SK-N-SH treated with all-trans-retinoic acid at 6 μM for 48 hours (cell line): ENCODE data around the gene ZNF562.

Experiments used
- ATAC-seq: fragments of 200-7000 bp; cut with Tn5 transposase; 3 replicates; pipeline ENCODE4 v1.9.1; 2020; ENCODE audit warnings: mild to moderate bottlenecking, moderate library complexity
- BACH2 ChIP-seq: fragments of 250-450 bp; sonication (Bioruptor Pico); IDR thresholded peaks from 2 replicates; pipeline ENCODE4 v1.9.0; 2021; ENCODE audit warnings: mild to moderate bottlenecking, borderline replicate concordance
- CREB5 ChIP-seq: fragments of 250-450 bp; sonication (Bioruptor Pico); IDR thresholded peaks from 2 replicates; pipeline ENCODE4 v1.5.1; 2020; ENCODE audit warnings: low read depth, mild to moderate bottlenecking, moderate library complexity
- CSDC2 ChIP-seq: fragments of 250-450 bp; sonication (Bioruptor Pico); IDR thresholded peaks from 2 replicates; pipeline ENCODE4 v1.5.0; 2020; ENCODE audit warnings: mild to moderate bottlenecking, moderate library complexity
- CSRNP3 ChIP-seq: fragments of 250-450 bp; sonication (Bioruptor Pico); IDR thresholded peaks from 2 replicates; pipeline ENCODE4 v1.5.1; 2021; ENCODE audit warnings: mild to moderate bottlenecking, moderate library complexity
- ESRRG ChIP-seq: fragments of 250-450 bp; sonication (Bioruptor Pico); IDR thresholded peaks from 2 replicates; pipeline ENCODE4 v1.6.1; 2021; ENCODE audit warnings: mild to moderate bottlenecking
- GLIS3 ChIP-seq: fragments of 250-450 bp; sonication (Bioruptor Pico); IDR thresholded peaks from 2 replicates; pipeline ENCODE4 v1.5.0; 2020; ENCODE audit warnings: mild to moderate bottlenecking, moderate library complexity
- ISL1 ChIP-seq: fragments of 250-450 bp; sonication (Bioruptor Pico); IDR thresholded peaks from 2 replicates; pipeline ENCODE4 v2.1.2; 2022; ENCODE audit warnings: mild to moderate bottlenecking, moderate library complexity
- OSR1 ChIP-seq: fragments of 250-450 bp; sonication (Bioruptor Pico); IDR thresholded peaks from 2 replicates; pipeline ENCODE4 v1.8.0; 2022; ENCODE audit warnings: moderate library complexity, mild to moderate bottlenecking, inconsistent platforms
- PATZ1 ChIP-seq: fragments of 250-450 bp; sonication (Bioruptor Pico); IDR thresholded peaks from 2 replicates; pipeline ENCODE4 v1.8.0; 2020; ENCODE audit warnings: mild to moderate bottlenecking, moderate library complexity, borderline replicate concordance
- POU6F1 ChIP-seq: fragments of 250-450 bp; sonication (Bioruptor Pico); IDR thresholded peaks from 2 replicates; pipeline ENCODE4 v1.8.0; 2021; ENCODE audit warnings: low read depth, mild to moderate bottlenecking, moderate library complexity, borderline replicate concordance
- PPARA ChIP-seq: fragments of 250-450 bp; sonication (Bioruptor Pico); IDR thresholded peaks from 2 replicates; pipeline ENCODE4 v1.5.0; 2020; ENCODE audit warnings: mild to moderate bottlenecking, borderline replicate concordance
- RARB ChIP-seq: fragments of 250-450 bp; sonication (Bioruptor Pico); IDR thresholded peaks from 2 replicates; pipeline ENCODE4 v1.8.0; 2021; ENCODE audit warnings: mild to moderate bottlenecking, moderate library complexity
- TCF4 ChIP-seq: fragments of 250-450 bp; sonication (Bioruptor Pico); IDR thresholded peaks from 2 replicates; pipeline ENCODE4 v1.8.0; 2021; ENCODE audit warnings: mild to moderate bottlenecking, moderate library complexity, borderline replicate concordance
- TSHZ2 ChIP-seq: fragments of 250-450 bp; sonication (Bioruptor Pico); IDR thresholded peaks from 2 replicates; pipeline ENCODE4 v1.5.0; 2020; ENCODE audit warnings: mild to moderate bottlenecking, moderate library complexity
- ZC3H10 ChIP-seq: fragments of 250-450 bp; sonication (Bioruptor Pico); IDR thresholded peaks from 2 replicates; pipeline ENCODE4 v1.5.1; 2021; ENCODE audit warnings: mild to moderate bottlenecking, moderate library complexity
- ZFP3 ChIP-seq: fragments of 250-450 bp; sonication (Bioruptor Pico); IDR thresholded peaks from 2 replicates; pipeline ENCODE4 v1.5.0; 2020; ENCODE audit warnings: mild to moderate bottlenecking, moderate library complexity
- ZFP30 ChIP-seq: fragments of 450-650 bp; formaldehyde crosslinking; IDR thresholded peaks from 2 replicates; pipeline ENCODE4 v1.5.0; 2022; ENCODE audit warnings: mild to moderate bottlenecking, moderate library complexity
- ZNF565 ChIP-seq: fragments of 450-650 bp; formaldehyde crosslinking; conservative IDR thresholded peaks from 2 replicates; pipeline ENCODE4 v1.5.0; 2020; ENCODE audit warnings: low read depth, mild to moderate bottlenecking, moderate library complexity
- ZNF70 ChIP-seq: fragments of 450-650 bp; formaldehyde crosslinking; IDR thresholded peaks from 2 replicates; pipeline ENCODE4 v1.5.0; 2020; ENCODE audit warnings: mild to moderate bottlenecking, moderate library complexity
- ZNF8 ChIP-seq: fragments of 450-650 bp; formaldehyde crosslinking; IDR thresholded peaks from 2 replicates; pipeline ENCODE4 v1.5.0; 2020; ENCODE audit warnings: mild to moderate bottlenecking, moderate library complexity

Gene ZNF562

GRCh38 chr19:9640956-9641355, 33.9 kb downstream of the ZNF562 start (continued):
- no peak for TF ChIP-seq CREB5 (CRISPR knock-in tag)

GRCh38 chr19:9636018-9636417, 38.9 kb downstream of the ZNF562 start:
- TF ChIP-seq PPARA (CRISPR knock-in tag) (no peak), TCF4 (no peak), ZFP30 (CRISPR knock-in tag) (no peak), CSRNP3 (no peak), BACH2 (CRISPR knock-in tag) (no peak), TSHZ2 (no peak), CSDC2 (CRISPR knock-in tag) (no peak), ZFP3 (CRISPR knock-in tag) (no peak), ZNF565 (CRISPR knock-in tag) (no peak), PATZ1 (no peak), ZNF8 (CRISPR knock-in tag) (no peak), ESRRG (no peak), ISL1 (CRISPR knock-in tag) (no peak), GLIS3 (no peak)
- TF ChIP-seq, all 23 proteins: peak for 0

GRCh38 chr19:9627856-9628255, 47.0 kb downstream of the ZNF562 start:
- TF ChIP-seq ZFP30 (CRISPR knock-in tag) (no peak), CREB5 (CRISPR knock-in tag) (no peak), ESRRG (no peak), GLIS3 (no peak), BACH2 (CRISPR knock-in tag) (no peak), RARB (CRISPR knock-in tag) (no peak), CSDC2 (CRISPR knock-in tag) (no peak), ZC3H10 (no peak), ZFP3 (CRISPR knock-in tag) (no peak), TCF4 (no peak), OSR1 (CRISPR knock-in tag) (no peak), ZNF8 (CRISPR knock-in tag) (no peak), POU6F1 (no peak), ISL1 (CRISPR knock-in tag) (no peak), ZNF70 (no peak), ZNF565 (CRISPR knock-in tag) (no peak)
- ATAC-seq, result no peak

More at GRCh38 chr19:9636018-9636417, 38.9 kb downstream of the ZNF562 start:
- no peak for ATAC-seq
